GM11168 (cell line): ENCODE measurements around the gene CIITA.

Experiments
- in situ Hi-C: fragments of 300-500 bp; cut with MboI; formaldehyde crosslinking; loops from one replicate; pipeline ENCODE4 v1.12.0; 2022; ENCODE audit warnings: low sequenced_read_pairs; ENCODE audit not compliant: unreplicated experiment

Gene CIITA

DNA sequence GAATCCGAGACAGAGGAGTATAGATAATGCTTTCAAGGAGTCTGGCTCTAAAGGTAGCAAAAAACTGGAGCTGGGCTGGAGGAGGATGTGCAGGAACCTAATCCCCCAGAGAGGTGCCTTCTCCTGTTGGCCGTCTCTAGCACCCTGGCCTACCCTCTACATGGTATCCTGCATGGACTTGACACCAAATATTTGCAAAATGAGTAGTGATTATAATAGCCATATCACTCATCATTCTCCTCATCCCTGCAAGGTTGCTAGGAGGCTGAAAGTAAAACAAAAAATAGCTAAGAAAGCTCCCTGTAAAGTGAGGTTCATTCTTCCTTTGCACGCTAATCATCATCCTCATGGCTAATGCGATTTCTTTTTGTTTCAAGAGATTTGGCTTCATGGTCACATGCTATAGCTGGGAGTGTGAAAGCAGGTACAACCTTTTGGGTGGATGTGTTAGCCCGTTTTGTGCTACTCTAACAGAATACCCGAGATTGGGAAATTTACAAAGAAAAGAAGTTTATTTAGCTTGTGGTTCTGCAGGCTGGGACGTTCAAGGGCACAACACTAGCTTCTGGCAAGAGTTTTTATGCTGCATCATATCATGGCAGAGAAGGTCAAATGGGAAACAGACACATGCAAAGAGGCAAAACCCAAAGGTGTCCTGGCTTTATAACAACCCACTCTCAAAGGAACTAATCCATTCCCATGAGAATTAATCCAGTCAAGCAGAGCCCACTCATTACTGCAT, 27.1 kb upstream of the CIITA start:
- in situ Hi-C loops, result no loop called here

DNA sequence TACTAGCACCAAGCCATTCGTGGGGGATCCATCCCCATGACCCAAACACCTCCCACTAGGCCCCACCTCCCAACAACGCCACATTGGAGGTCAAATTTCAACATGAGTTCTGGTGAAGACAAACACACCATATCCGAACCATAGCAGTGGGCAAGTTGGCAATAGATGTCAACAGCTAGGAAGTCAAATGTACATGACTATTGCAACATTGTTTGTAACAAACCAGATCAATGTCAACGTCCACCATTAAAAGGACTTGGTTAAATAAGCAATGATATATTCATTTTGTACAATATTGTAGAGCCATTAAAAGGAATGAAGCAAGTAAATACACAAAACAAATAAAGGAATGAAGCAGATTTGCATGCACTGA, 26.5 kb upstream of the CIITA start:
- in situ Hi-C loops, result no loop called here

DNA sequence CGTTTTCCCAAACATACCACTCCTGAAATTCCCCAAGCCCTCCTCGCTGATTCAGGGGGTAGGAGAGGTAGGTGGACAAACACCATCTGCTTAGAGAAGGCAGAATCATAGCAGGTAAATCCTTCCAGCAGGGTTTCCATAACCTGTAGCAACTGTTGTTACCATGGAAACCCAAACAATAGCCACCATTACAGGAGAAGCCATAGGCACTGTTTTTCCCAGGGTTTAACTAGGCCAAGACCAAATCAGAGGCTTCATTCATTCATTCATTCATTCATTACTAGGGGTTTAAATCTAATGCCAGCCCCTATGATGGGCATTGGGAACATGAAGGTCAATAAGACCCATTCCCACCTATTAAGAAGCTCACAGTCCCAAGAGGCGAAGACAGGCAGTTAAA, 25.5 kb upstream of the CIITA start:
- in situ Hi-C loops, result no loop called here

DNA sequence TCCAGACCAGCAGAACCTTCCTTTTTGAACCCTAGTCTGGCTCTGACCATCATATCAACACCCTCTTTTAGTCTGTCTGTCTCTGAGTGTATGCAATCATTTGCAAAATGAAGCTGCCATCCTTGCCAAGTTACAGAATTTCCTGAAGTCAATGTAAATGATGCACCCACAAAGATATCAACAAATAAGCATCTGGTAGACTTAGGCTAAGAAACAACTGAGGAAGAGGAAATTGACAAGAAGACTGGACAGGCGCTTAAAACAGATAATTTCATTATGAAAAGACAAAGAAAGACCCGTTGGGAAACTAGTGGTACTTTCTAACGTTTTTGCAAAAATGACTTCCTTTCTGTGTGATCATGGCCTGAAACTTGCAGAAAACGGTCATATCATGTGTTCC, 24.7 kb upstream of the CIITA start:
- in situ Hi-C loops, result no loop called here

DNA sequence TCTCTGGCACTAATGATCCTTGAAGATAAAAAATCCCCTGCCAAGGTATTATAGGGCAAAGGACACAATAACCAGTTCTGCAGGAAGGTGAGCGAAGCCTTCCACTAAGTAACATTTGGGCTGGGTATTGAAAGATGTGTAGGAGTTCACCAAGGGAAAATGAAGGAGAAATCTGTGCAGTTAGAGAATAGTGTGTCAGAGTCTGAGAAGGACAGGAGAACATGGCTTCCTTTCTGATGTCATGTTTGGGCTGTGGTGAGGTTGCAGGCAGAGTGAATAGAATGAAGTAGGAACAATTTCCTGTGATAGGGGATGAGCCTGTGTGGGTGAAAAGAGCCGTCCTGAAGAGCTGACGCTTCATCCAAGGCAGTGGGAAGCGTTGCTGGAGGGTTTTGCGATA, 24.1 kb upstream of the CIITA start:
- in situ Hi-C loops, result no loop called here

DNA sequence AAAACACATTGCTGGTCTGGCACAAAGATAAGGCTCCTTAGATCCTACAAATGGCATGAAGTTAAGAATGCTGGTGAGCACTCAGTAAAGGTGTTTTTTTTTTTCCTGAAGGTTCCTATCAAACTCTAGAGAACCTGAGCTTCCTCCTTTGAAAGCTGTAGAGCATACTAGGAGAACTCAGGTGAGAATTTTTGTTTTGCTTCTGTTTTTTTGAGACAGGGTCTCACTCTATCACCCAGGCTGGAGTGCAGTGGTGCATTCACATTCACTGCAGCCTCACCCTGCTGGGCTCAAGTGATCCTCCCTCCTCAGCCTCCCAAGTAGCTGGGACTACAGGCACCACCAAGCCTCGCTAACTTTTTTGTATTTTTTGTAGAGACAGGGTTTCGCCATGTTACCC, 21.0 kb upstream of the CIITA start:
- in situ Hi-C loops, result loop anchor here (5.0 kb wide), 1 partner anchor 34 kb away; no protein-coding TSS in a partner anchor

DNA sequence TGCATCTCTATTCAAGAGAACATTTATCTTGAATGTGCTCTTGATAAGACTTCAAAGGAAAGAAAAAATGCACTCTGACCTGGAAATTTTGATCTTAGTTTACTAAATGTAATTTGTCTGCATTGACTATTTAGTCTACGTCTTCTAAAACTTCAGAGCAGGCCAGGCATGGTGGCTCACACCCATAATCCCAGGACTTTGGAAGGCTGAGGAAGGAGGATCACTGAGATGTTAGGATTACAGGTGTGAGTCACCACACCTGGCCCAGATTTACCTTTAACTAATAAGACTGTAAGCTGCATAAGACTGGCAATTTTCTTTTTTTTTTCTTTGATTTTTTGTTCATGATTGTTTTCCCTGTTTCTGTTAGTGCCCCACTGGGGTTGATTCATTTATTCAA, 18.8 kb upstream of the CIITA start:
- in situ Hi-C loops, result loop anchor here (5.0 kb wide), 1 partner anchor 36 kb away; no protein-coding TSS in a partner anchor

DNA sequence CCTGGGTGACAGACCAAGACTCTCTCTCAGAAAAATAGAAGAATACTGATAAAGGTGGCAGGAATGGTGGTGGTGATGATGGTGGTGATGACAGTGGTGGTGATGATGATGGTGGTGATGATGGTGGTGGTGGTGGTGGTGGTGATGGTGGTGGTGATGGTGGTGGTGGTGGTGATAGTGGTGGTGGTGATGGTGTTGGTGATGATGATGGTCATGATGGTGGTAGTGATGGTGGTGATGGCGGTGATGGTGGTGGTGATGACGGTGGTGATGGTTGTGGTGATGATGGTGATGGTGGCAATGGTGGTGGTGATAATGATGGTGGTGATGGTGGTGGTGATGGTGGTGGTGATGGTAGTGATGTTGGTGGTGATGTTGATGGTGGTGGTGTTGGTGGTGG, 18.0 kb upstream of the CIITA start:
- in situ Hi-C loops, result loop anchor here (5.0 kb wide), 1 partner anchor 37 kb away; no protein-coding TSS in a partner anchor

DNA sequence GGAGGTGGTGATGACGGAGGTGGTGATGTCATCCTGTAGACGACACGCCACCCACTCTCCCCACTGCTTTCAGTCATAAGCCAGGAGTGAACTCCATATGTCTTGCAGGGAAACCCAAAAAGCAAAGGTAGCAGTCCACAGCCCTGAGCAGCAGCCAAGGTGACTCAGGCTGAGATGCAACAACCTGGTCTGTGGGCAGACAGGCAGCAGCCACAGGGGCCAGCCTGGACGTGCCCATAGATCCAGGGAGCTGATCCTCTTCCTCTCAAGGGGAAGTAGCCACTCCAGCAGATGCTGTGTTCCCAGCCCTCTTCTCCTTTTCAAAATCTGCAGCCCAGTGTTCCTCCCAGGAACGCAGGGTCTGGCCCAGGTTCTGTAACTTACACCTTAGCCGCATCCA, 17.3 kb upstream of the CIITA start:
- in situ Hi-C loops, result loop anchor here (5.0 kb wide), 1 partner anchor 37 kb away; no protein-coding TSS in a partner anchor

DNA sequence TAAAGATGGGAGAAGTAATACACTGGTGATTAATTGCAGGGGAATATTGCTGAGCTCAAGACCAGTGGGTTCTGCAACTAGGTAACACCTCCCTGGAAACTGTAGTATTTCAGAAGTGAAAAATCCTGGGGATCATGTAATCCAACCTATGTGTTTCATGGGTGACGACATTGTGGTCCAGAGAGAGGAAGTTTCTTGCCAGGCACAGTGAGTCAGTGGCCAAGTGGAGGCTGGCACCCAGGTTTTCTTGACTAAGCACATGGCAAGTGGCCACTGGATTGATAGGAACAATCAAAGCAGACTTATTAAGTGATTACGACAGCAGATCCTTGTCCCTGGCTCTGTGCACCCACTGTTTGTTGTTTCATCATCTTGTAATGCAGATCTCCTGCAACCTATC, 14.6 kb upstream of the CIITA start:
- in situ Hi-C loops, result no loop called here

DNA sequence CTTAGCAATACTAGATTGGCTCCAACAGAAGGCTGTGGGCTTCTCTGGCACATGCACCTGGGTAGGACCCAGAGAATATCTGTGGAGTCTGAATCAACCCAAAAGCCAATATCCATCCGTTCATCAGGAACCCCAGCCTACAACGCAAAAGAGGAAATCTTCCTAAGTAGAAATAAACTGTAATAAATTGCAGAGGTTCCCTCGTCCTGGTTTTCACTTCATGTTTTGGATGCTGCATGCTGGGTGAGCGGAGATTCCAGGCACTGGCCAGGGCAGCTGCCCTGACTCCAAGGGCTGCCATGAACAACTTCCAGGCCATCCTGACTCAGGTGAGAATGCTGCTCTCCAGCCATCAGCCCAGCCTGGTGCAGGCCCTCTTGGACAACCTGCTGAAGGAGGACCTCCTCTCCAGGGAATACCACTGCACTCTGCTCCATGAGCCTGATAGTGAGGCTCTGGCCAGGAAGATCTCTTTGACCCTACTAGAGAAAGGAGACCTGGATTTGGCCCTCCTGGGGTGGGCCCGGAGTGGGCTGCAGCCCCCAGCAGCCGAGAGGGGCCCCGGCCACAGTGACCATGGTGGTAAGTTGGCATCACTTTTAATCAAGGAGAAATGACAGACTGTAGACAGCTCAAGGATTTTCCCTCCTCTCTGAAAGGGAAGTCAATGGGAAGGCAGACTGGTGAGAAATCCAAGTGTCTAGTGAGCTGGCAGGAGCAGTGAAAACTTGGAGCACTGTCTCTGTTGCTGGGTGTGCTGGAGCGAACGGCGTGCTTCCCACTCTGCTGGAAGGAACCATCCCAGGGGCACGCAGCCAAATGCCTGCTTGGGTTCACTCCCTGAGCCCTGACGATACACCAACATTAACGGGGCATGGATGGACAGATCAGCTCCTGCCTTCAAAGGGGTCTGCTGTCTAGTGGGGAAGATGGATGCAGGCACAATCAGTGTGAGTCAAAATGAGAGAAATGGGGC, 10.7 kb upstream of the CIITA start:
- in situ Hi-C loops, result no loop called here

DNA sequence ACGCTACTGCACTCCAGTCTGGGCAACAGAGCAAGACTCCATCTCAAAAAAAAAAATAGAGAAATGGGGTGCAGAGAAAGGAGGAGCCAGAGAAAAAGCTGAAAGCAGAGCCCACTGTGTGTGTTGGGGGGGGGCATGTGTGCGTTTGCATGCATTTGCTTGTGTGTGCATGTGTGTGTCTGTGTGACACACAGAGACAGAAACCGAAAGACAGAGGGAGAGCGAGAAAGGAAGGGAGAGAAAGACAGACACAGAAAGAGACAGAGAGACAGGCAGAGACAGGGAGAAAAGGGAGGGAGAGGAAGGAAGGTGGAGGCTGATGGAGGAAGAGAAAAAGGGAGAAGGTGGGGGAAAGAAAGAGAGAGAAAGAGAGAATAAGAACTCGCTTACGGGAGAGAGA, 9.8 kb upstream of the CIITA start:
- in situ Hi-C loops, result no loop called here

DNA sequence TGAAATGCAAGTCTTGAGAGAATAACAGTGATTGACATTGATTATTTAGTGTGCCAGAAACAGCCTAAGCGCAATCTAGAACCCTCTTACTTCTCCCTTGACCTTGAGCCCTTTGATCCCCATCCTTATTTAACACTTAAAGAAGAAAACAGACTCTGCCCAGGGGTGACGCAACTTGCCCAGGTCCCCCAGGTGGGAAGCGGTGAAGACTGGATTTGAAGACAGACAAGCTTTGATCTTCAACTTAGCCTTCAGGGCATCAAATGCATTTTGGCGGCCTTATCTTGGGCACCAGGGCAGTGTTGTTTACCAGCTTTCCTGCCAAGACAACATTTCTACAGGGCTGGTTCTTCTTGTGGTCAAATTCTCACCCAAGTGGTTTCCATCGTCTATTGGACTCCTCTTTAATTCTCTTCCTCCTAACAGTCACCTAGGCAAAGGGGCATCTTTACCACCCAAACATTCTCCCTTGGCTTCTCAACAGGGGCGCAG, 8.9 kb upstream of the CIITA start:
- in situ Hi-C loops, result no loop called here

DNA sequence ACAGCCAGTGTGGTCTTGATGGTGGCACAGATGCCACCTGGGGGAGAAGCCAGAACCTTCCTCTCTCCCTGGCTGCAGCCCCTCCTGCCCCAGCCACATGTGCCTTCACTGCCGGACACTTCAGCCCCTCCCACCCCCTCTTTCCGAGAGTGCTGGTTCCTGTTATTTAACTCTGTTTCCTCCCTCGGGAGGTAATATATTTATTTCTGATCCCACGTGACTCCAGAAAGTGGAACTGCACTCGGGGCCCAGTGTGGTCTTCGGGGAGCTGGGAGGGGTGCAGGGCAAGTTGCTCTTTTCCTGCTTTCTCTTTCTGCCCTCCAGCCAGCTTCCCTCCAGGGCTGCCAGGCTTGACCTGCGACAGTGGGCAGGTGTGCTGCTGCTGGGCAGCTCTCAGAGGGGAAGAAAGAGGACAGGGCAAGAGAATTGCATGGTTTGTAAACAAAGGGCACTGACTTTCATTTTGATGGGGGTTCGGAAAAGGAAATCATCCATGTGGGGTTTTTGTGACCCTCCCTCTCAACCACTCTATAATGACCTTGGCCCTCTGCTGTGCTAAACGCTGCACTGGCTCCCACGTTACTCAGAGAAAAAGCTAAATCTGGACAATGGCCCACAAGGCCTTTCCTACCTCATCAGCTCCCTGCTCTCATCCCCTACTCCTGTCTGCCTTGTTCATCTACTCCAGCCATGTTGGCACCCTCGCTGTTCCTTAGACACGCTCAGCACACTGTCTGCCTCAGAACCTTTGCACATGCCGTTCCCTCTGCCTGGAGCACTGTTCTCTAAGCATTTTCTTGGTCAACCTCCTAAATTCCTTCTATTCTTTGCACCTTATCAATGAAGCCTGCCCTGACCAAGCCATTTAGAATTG, 8.2 kb upstream of the CIITA start:
- in situ Hi-C loops, result no loop called here

DNA sequence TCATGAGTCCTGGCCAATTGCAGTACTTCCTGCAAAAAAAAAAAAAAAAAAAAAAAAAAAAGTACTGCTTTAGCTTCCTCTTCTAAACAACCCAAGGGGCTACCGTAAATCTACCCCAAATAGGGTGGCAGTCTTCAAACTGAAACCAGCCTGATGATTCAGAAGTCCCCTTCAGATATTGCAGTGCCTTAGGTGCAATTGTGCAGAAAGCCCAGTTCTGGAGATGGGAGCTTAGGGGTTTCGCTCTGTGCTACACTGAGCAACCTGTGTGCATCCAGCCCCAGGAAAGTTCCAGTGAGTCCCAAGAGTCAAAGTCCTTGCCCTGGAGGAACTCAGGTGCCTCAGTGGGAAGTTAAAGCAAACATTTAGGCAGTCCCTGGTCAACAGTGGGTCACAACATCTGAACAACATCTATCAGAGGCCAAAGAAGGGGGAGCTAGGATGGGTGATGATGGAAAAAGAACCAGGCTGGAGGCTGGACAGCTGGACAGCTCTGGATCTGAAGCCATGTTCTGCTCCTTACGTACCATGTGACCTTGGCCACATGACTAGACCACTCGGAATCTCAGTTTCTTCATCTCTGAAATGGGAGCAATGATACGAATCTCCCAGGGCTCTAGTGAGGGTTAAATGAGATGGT, 6.7 kb upstream of the CIITA start:
- in situ Hi-C loops, result no loop called here

DNA sequence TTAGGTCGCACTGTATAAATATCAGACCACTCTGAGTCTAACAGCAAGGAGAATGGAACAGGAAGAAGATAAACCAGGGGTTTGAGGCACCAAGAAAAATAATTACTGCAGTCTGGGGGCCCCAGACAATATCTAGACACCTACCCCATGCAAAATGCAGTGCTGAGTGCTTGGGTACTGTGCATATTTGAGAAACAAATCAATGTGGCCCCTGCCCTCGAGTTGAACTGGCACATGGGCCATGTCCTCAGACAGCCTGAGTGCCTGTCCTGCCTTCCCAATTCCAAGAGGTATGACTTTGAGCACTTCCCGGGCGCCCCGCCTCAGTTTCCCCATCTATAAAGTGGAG, 6.2 kb upstream of the CIITA start:
- in situ Hi-C loops, result no loop called here

DNA sequence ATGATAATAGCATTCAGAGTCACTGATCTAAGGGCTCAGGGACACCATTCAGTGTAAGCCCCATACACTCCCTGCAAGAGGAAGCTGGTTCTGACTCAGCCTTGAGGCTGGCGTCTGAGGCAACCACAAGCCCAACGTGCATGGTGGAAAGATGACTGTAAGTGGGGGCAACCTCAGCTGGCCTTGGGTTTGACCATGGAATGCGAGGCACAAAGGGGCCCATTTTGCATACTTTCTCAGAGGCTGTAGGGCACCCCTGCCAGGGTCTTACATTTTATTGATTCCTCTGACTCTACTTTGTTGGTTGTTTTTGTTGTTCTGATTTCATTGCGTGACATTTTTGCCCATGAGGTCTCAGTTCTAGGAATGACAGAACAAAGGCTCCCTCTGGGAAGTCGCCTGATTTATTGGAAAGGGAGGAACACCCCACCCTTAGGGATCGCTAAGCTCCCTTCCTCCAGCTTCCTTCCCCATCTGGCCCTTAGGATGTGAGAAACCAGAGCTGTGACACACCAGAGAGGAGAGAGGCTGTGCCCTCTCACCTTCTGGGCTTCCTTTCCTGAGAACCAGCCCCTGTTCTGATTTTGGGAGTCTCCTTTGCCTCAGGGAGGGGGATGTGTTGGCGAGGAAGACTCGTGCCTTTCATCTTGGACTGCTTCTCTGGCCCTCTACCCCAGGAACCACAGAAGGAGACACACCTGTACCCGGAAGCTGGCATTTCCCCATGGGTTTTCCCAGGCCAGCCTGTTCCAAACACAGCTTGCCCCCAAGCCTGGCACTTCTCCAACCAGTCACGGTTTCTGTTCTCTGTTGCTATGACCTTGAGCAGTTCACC, 5.6 kb upstream of the CIITA start:
- in situ Hi-C loops, result no loop called here

DNA sequence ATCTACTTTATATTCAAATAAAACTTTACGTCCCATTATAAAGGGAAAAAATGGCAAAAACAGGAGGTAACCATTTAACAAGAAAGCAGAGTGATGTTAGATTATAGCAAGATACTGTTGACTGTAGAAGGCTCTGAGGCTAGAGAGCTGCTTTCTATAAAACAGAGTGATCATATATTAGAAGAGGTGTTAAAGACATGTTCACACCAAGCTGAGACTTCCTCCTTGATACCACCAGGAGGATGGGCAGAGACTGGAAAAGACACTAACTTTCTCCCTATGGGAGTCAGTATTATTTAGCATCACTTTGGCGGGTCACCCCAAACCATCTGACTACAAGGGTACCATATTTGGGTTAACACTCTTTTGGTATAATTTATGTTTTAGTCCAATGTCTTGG, 687 bp upstream of the CIITA start:
- in situ Hi-C loops, result no loop called here

DNA sequence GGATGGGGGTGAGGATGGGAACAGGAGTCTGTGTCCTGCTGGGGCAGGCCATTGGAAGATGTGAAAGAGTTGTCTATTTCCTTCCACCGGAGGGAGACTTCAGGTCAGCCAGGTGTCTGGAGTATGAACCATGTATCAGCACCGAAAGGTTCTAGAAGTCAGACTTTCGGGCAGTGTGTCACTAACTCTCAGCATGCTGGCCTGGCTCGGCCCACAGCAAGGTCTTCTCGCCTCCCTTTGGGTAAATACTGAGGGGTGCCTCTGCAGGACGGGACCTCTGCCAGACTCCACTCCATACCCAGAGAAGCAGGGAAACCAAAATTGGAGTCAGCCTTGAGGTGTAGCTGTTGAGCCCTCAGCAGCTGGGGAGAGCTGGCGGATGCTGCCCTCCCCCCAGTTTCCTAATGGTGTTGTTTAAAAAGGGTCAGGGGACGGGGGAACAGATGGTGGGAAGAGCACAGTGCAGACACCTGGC, 507 bp downstream of the CIITA start:
- in situ Hi-C loops, result no loop called here
